Hepatocyte (in vitro differentiated cells): ENCODE measurements around the gene RAP1B. TPM values are rescaled to one million over a fixed set of nuclear protein-coding genes. Genes with fewer than 3 reads are reported as not detected.

Experiments used
- DNase-seq: peaks from one replicate; pipeline ENCODE4 v3.0.0-alpha.2; 2016; ENCODE audit warnings: low spot score
- H2AFZ ChIP-seq: fragments of 200-600 bp; sonication (generic); 2 replicates; pipeline ENCODE4 v1.6.0; 2016; ENCODE audit warnings: antibody characterized with exemption, mild to moderate bottlenecking
- H3K27ac ChIP-seq: fragments of 200-600 bp; sonication (generic); 2 replicates; pipeline ENCODE4 v1.5.1; 2016; ENCODE audit warnings: mild to moderate bottlenecking
- H3K27me3 ChIP-seq: fragments of 200-600 bp; sonication (generic); 2 replicates; pipeline ENCODE4 v1.6.1; 2016
- H3K36me3 ChIP-seq: fragments of 200-600 bp; sonication (generic); replicated peaks from 2 replicates; pipeline ENCODE4 v1.5.1; 2016; ENCODE audit warnings: low read depth; ENCODE audit not compliant: insufficient read depth
- H3K4me1 ChIP-seq: fragments of 200-600 bp; sonication (generic); 2 replicates; pipeline ENCODE4 v1.5.1; 2016; ENCODE audit warnings: mild to moderate bottlenecking, moderate library complexity; ENCODE audit not compliant: insufficient read depth
- H3K4me2 ChIP-seq: fragments of 200-600 bp; sonication (generic); 2 replicates; pipeline ENCODE4 v1.6.0; 2016
- H3K4me3 ChIP-seq: fragments of 200-600 bp; sonication (generic); 2 replicates; pipeline ENCODE4 v1.5.1; 2016; ENCODE audit warnings: mild to moderate bottlenecking
- H3K79me2 ChIP-seq: fragments of 200-600 bp; sonication (generic); 2 replicates; pipeline ENCODE4 v1.6.0; 2017; ENCODE audit warnings: mild to moderate bottlenecking
- H3K9me2 ChIP-seq: fragments of 200-600 bp; sonication (generic); replicated peaks from 2 replicates; pipeline ENCODE4 v1.6.0; 2017; ENCODE audit warnings: mild to moderate bottlenecking; ENCODE audit not compliant: insufficient read depth
- H3K9me3 ChIP-seq: fragments of 200-600 bp; sonication (generic); 2 replicates; pipeline ENCODE4 v1.5.1; 2016; ENCODE audit warnings: low read depth, mild to moderate bottlenecking
- H4K20me1 ChIP-seq: fragments of 200-600 bp; sonication (generic); 2 replicates; pipeline ENCODE4 v1.6.0; 2016; ENCODE audit warnings: mild to moderate bottlenecking; ENCODE audit not compliant: insufficient read depth, poor library complexity, severe bottlenecking
- CTCF ChIP-seq: fragments of 200-600 bp; sonication (generic); IDR thresholded peaks from 2 replicates; pipeline ENCODE4 v1.5.1; 2016; ENCODE audit warnings: antibody characterized with exemption, mild to moderate bottlenecking; ENCODE audit not compliant: poor library complexity
- EZH2 ChIP-seq: fragments of 200-600 bp; sonication (generic); IDR thresholded peaks from 2 replicates; pipeline ENCODE4 v1.6.1; 2016; ENCODE audit warnings: antibody characterized with exemption, mild to moderate bottlenecking, borderline replicate concordance
- EZH2phosphoT487 ChIP-seq: fragments of 200-600 bp; sonication (generic); IDR thresholded peaks from one replicate; pipeline ENCODE4 v1.6.1; 2018; ENCODE audit warnings: antibody characterized with exemption, mild to moderate bottlenecking, low read depth, moderate library complexity; ENCODE audit not compliant: unreplicated experiment, severe bottlenecking
- WGBS: methylation state at CpG from one replicate; pipeline ENCODE4 v1.1.6; 2016; ENCODE audit warnings: low lambda C conversion rate; ENCODE audit errors: missing lambda C conversion rate; 5-methylcytosine and 5-hydroxymethylcytosine counted together
- polyA plus RNA-seq: library from polyadenylated mRNA; unstranded; fragments of >200 nt; fragmentation: Nextera tagmentation; extraction: Ambion mirVana; gene quantifications from 2 replicates; pipeline ENCODE4 v1.2.1, GENCODE V29; 2016
- total RNA-seq: library from RNA; depleted of rRNA; stranded (reverse); fragments of >200 nt; gene quantifications from 2 replicates; pipeline ENCODE4 v1.2.3, GENCODE V29; 2014

RAP1B gene
- 257 and 264 TPM in 2 replicates for total RNA-seq
- polyA plus RNA-seq, result 164 and 179 TPM in 2 replicates

DNA sequence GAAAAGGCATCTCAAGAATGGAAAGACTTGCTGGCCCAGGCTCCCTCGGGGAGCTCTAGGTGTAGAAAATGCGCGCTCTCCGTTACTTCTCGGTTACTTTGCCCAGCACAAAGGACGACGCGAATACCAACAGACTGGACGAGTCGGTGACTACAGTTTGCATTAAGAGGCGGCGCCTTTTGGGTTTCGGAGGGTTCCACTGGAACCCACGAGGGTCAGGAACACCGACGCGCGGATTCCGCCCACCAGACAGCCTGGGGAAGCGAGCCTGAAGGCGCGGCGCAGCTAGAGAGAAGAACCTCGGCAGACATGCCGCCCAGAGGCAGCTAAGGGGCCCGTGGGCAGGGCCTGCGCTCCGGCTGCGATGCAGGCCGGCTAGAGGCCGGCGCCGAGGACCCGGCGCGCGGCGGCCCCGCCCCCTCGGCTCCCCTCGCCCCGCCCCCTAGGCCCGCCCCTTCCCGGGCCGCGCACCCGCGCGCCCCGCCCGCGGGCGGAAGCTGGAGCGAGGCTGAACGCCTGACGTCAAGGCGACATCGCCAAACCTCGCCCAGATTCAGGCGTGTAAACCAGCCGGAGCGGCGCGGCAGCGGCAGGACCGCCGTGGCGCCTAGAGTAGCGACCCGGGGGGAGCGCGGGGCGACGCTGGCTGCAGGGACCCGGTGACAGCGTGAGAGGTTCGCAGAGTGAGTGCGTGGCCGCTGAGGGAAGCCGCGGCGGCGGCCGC lies at the start of gene RAP1B:
RAP1B (plus strand) TSS at position 530 of the 724 bp plus-strand sequence. CDS start 37,826 bp downstream, outside the sequence.
- under 1% methylated on average over 44 of the region's 84 CpGs for WGBS
- H3K27me3 ChIP-seq, result no peaks in the 10 kb centered on the region
- H3K79me2 ChIP-seq, result peaks cover 43% of the 10 kb centered on the region
- H3K36me3 ChIP-seq, result no peaks in the 10 kb centered on the region
- no peaks in the 10 kb centered on the region for H3K9me3 ChIP-seq
- peak; percentile 96 for DNase-seq
- H4K20me1 ChIP-seq, result peaks cover 33% of the 10 kb centered on the region
- TF ChIP-seq CTCF (no peak), EZH2 (no peak), EZH2phosphoT487 (no peak)
- peaks cover 23% of the 10 kb centered on the region for H3K4me1 ChIP-seq
- peak within 1 kb of the TSS; percentile 100 for H3K27ac ChIP-seq
- peak within 1 kb of the TSS; percentile 78 for H3K4me2 ChIP-seq
- H2AFZ ChIP-seq, result peak within 1 kb of the TSS; percentile 94
- H3K4me3 ChIP-seq, result peak within 1 kb of the TSS; percentile 77
- no peaks in the 10 kb centered on the region for H3K9me2 ChIP-seq

DNA sequence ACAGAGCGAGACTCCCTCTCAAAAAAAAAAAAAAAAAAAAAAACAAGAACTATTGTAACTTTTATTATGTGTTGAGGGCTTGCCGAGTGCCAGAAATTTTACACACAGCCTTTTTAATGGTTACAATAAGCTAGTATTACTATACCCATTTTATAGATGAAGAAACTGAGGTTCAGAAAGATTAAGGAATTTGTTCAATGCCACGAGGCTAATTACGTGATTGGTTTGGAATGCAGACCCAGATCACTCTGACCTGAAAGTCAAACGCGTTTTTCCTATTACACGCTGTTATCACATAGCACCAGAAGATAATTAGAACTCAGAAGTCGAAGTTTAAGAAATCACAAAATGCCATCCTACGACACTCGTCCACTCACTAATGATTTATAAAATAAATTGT lies 48.9 kb upstream of the RAP1B start:
- H3K27ac ChIP-seq, result no peak overlapping the region
- no peak for DNase-seq
- H2AFZ ChIP-seq, result no peak overlapping the region
- no peaks in the 10 kb centered on the region for H3K9me2 ChIP-seq
- no peaks in the 10 kb centered on the region for H3K9me3 ChIP-seq
- H3K4me3 ChIP-seq, result no peak overlapping the region
- H3K27me3 ChIP-seq, result no peaks in the 10 kb centered on the region
- H3K4me1 ChIP-seq, result no peaks in the 10 kb centered on the region
- no peak for TF ChIP-seq CTCF
- no peak for TF ChIP-seq EZH2
- TF ChIP-seq EZH2phosphoT487, result no peak
- H3K4me2 ChIP-seq, result no peak overlapping the region
- 81% methylated on average over 10 of the region's 10 CpGs for WGBS
- no peaks in the 10 kb centered on the region for H3K79me2 ChIP-seq
- H3K36me3 ChIP-seq, result no peaks in the 10 kb centered on the region
- H4K20me1 ChIP-seq, result no peaks in the 10 kb centered on the region

DNA sequence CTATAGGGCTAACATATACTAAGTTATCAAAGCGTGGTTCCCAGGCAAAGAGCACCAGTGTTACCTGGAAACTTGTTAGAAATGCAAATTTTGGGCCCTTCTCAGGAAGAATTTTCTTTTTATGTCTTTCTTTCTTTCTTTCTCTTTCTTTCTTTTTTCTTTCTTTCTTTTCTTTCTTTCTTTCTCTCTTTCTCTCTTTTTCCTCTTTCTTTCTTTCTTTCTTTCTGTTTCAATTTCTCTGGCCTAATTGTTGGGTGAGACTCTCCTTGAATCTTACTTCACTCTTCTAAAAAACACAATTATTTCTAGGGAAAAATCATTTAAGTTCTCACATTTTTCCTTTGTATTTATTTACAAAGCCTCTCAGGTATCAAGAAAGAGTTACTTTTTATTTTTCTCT lies 46.5 kb upstream of the RAP1B start:
- Histone ChIP-seq H3K27me3 (no peaks in the 10 kb centered on the region), H3K4me1 (no peaks in the 10 kb centered on the region), H3K4me2 (no peak overlapping the region), H2AFZ (no peak overlapping the region), H3K36me3 (no peaks in the 10 kb centered on the region), H4K20me1 (no peaks in the 10 kb centered on the region), H3K27ac (no peak overlapping the region), H3K9me2 (no peaks in the 10 kb centered on the region), H3K4me3 (no peak overlapping the region), H3K9me3 (no peaks in the 10 kb centered on the region), H3K79me2 (no peaks in the 10 kb centered on the region)
- no peak for DNase-seq
- WGBS, result 97% methylated on average over 1 of the region's 1 CpG
- TF ChIP-seq CTCF (no peak), EZH2phosphoT487 (no peak), EZH2 (no peak)
